ENCODE data around the gene IKZF2.

- no peak for TF ChIP-seq CTCF (IDR thresholded peaks at IDR 0.05)
- no peak for TF ChIP-seq POLR2AphosphoS5 (IDR thresholded peaks at IDR 0.05; ENCODE audit: low read depth, low read length)
- no peak for TF ChIP-seq TCF7L2 (IDR thresholded peaks at IDR 0.05; ENCODE audit: low read depth, low read length)
Observed at GRCh38 chr2:213161759-213162515, 10.5 kb upstream of the IKZF2 start.
